HepG2 (cell line): Measurements from ENCODE around the gene TMEM74B. TPM values are rescaled to one million over a fixed set of nuclear protein-coding genes. Genes with fewer than 3 reads are reported as not detected.

Experiments
- ADNP ChIP-seq: sonication (generic); formaldehyde crosslinking; IDR thresholded peaks from 2 replicates; pipeline ENCODE4 v1.4.0; 2020; ENCODE audit warnings: missing genetic modification reagents
- BHLHE40 ChIP-seq: IDR thresholded peaks from 2 replicates; pipeline ENCODE4 v1.6.1; 2011; ENCODE audit warnings: low read length, improper control_type of control experiment
- CENPX ChIP-seq: sonication (generic); formaldehyde crosslinking; IDR thresholded peaks from 2 replicates; pipeline ENCODE4 v1.9.0; 2021; ENCODE audit warnings: mild to moderate bottlenecking, missing genetic modification reagents, moderate library complexity
- FOSL2 ChIP-seq: sonication (generic); formaldehyde crosslinking; IDR thresholded peaks from 2 replicates; pipeline ENCODE4 v1.4.0; 2020; ENCODE audit warnings: missing genetic modification reagents
- FOXC1 ChIP-seq: sonication (generic); formaldehyde crosslinking; IDR thresholded peaks from 2 replicates; pipeline ENCODE4 v1.8.0; 2022; ENCODE audit warnings: mild to moderate bottlenecking, missing genetic modification reagents, borderline replicate concordance
- FOXJ3 ChIP-seq: sonication (generic); formaldehyde crosslinking; IDR thresholded peaks from 2 replicates; pipeline ENCODE4 v1.4.0; 2020; ENCODE audit warnings: missing genetic modification reagents, mild to moderate bottlenecking, borderline replicate concordance
- FOXP4 ChIP-seq: sonication (generic); formaldehyde crosslinking; IDR thresholded peaks from 2 replicates; pipeline ENCODE4 v1.4.0; 2020; ENCODE audit warnings: missing genetic modification reagents
- GMEB1 ChIP-seq: sonication (generic); formaldehyde crosslinking; IDR thresholded peaks from 2 replicates; pipeline ENCODE4 v1.5.1; 2020; ENCODE audit warnings: missing genetic modification reagents, mild to moderate bottlenecking, borderline replicate concordance
- JUND ChIP-seq: sonication (generic); formaldehyde crosslinking; IDR thresholded peaks from 2 replicates; pipeline ENCODE4 v1.8.0; 2022; ENCODE audit warnings: mild to moderate bottlenecking, missing genetic modification reagents
- KDM1A ChIP-seq: IDR thresholded peaks from 2 replicates; pipeline ENCODE4 v1.6.1; 2016; ENCODE audit warnings: missing compliant biosample characterization
- KLF9 ChIP-seq: IDR thresholded peaks from 2 replicates; pipeline ENCODE4 v1.6.1; 2016; ENCODE audit warnings: low read depth
- MAFF ChIP-seq: IDR thresholded peaks from 2 replicates; pipeline ENCODE4 v1.6.1; 2011; ENCODE audit warnings: low read depth, low read length, improper control_type of control experiment
- PHF21A ChIP-seq: sonication (generic); formaldehyde crosslinking; IDR thresholded peaks from 2 replicates; pipeline ENCODE4 v1.5.0; 2020; ENCODE audit warnings: mild to moderate bottlenecking, missing genetic modification reagents
- SRY ChIP-seq: sonication (generic); formaldehyde crosslinking; IDR thresholded peaks from 2 replicates; pipeline ENCODE4 v1.8.0; 2022; ENCODE audit warnings: mild to moderate bottlenecking, missing genetic modification reagents
- SSRP1 ChIP-seq: IDR thresholded peaks from 2 replicates; pipeline ENCODE4 v1.6.1; 2016; ENCODE audit warnings: control low read depth
- ZBTB38 ChIP-seq: sonication (generic); formaldehyde crosslinking; IDR thresholded peaks from 2 replicates; pipeline ENCODE4 v1.5.1; 2020; ENCODE audit warnings: mild to moderate bottlenecking, missing genetic modification reagents
- ZNF441 ChIP-seq: sonication (generic); formaldehyde crosslinking; IDR thresholded peaks from 2 replicates; pipeline ENCODE4 v1.7.0; 2021; ENCODE audit warnings: missing genetic modification reagents, borderline replicate concordance
- ZNF567 ChIP-seq: sonication (generic); formaldehyde crosslinking; IDR thresholded peaks from 2 replicates; pipeline ENCODE4 v1.8.1; 2023; ENCODE audit warnings: mild to moderate bottlenecking, missing genetic modification reagents, borderline replicate concordance
- ZNF629 ChIP-seq: sonication (generic); formaldehyde crosslinking; conservative IDR thresholded peaks from 2 replicates; pipeline ENCODE4 v1.5.0; 2020; ENCODE audit warnings: missing genetic modification reagents
- ZNF724P ChIP-seq: sonication (generic); formaldehyde crosslinking; IDR thresholded peaks from 2 replicates; pipeline ENCODE4 v1.8.0; 2022; ENCODE audit warnings: missing genetic modification reagents, borderline replicate concordance
- ZNF800 ChIP-seq: sonication (generic); formaldehyde crosslinking; IDR thresholded peaks from 2 replicates; pipeline ENCODE4 v1.4.0; 2020; ENCODE audit warnings: missing genetic modification reagents
- ZNF878 ChIP-seq: sonication (generic); formaldehyde crosslinking; IDR thresholded peaks from 2 replicates; pipeline ENCODE4 v1.8.1; 2023; ENCODE audit warnings: mild to moderate bottlenecking, missing genetic modification reagents, moderate library complexity
- polyA plus RNA-seq, 8 experiments: library from polyadenylated mRNA; depleted of rRNA in 3 of 8; stranded (reverse) in 7 of 8; unstranded in 1 of 8; fragments of >200 nt; fragmentation: Illumina TruSeq in 4 of 8; extraction: Trizol in 4 of 8; gene quantifications; 2 replicates each; pipeline versions ENCODE4 v1.2.1 to v1.2.3, GENCODE V29; 2011 to 2016; ENCODE audit warnings: low read depth in 4 of 8, missing spikeins in 1 of 8, mixed read lengths in 1 of 8; ENCODE audit not compliant: insufficient read depth in 1 of 8
- total RNA-seq, 5 experiments: library from RNA; depleted of rRNA; stranded (reverse); fragments of >200 nt; fragmentation: Illumina TruSeq; extraction: Trizol; gene quantifications; 2 replicates each; pipeline ENCODE4 v1.2.3, GENCODE V29; 2016; ENCODE audit warnings: low read depth in 1 of 5
- TF ChIP-seq, protein P1 (sequence below), 2 experiments: sonication (generic) in 1 of 2; formaldehyde crosslinking in 1 of 2; IDR thresholded peaks; 2 replicates each; pipeline versions ENCODE4 v1.5.1 to v1.6.1; 2011 to 2020; ENCODE audit warnings: borderline replicate concordance in 1 of 2, low read depth in 1 of 2, low read length in 1 of 2, mild to moderate bottlenecking in 1 of 2, missing genetic modification reagents in 1 of 2, moderate library complexity in 1 of 2

Gene TMEM74B
- total and polyA plus RNA-seq, 2 of the 13 experiments (the other 11 are each of a cell fraction or from before 2014, with no cell fraction given) = 4.7 to 18.4 TPM

GRCh38 chr20:1184638-1185315, at the start of gene TMEM74B (continued):
- TF ChIP-seq ZNF800 (CRISPR knock-in tag) (peak; percentile 65), ZBTB38 (peak; percentile 92; the same call in 1 of the 2 replicates), FOXP4 (0 out of 2 replicates have a peak, but pooled peaks have one; percentile 15), CENPX (no peak), FOXJ3 (no peak), GMEB1 (no peak), ZNF724P (CRISPR knock-in tag) (no peak), ZNF441 (CRISPR knock-in tag) (no peak; the same call in 1 of the 2 replicates), FOXC1 (CRISPR knock-in tag) (peak; percentile 82; the same call in 1 of the 2 replicates), ADNP (CRISPR knock-in tag) (no peak), KLF9 (no peak), ZNF878 (no peak), KDM1A (CRISPR knock-in tag) (no peak), JUND (no peak), FOSL2 (CRISPR knock-in tag) (no peak), SRY (CRISPR knock-in tag) (0 out of 2 replicates have a peak, but pooled peaks have one; percentile 37), MAFF (no peak), ZNF629 (CRISPR knock-in tag) (0 out of 2 replicates have a peak, but pooled peaks have one; percentile 22), SSRP1 (CRISPR knock-in tag) (no peak), PHF21A (CRISPR knock-in tag) (no peak), BHLHE40 (no peak), ZNF567 (CRISPR knock-in tag) (no peak)
- TF ChIP-seq, protein P1, sequence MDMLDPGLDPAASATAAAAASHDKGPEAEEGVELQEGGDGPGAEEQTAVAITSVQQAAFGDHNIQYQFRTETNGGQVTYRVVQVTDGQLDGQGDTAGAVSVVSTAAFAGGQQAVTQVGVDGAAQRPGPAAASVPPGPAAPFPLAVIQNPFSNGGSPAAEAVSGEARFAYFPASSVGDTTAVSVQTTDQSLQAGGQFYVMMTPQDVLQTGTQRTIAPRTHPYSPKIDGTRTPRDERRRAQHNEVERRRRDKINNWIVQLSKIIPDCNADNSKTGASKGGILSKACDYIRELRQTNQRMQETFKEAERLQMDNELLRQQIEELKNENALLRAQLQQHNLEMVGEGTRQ (IDR thresholded peaks at IDR 0.05; ENCODE audit: low read depth, low read length) = no peak
- TF ChIP-seq, protein P1 (CRISPR knock-in tag; IDR thresholded peaks at IDR 0.05; ENCODE audit: borderline replicate concordance) = no peak
